HG02885 (cell line): ENCODE results near the gene LIN7A.

Experiments used
- ATAC-seq: cut with Tn5 transposase; IDR thresholded peaks from one replicate; pipeline ENCODE4 v1.9.1; 2021; ENCODE audit warnings: mild to moderate bottlenecking; ENCODE audit not compliant: unreplicated experiment, poor library complexity

The LIN7A gene

DNA sequence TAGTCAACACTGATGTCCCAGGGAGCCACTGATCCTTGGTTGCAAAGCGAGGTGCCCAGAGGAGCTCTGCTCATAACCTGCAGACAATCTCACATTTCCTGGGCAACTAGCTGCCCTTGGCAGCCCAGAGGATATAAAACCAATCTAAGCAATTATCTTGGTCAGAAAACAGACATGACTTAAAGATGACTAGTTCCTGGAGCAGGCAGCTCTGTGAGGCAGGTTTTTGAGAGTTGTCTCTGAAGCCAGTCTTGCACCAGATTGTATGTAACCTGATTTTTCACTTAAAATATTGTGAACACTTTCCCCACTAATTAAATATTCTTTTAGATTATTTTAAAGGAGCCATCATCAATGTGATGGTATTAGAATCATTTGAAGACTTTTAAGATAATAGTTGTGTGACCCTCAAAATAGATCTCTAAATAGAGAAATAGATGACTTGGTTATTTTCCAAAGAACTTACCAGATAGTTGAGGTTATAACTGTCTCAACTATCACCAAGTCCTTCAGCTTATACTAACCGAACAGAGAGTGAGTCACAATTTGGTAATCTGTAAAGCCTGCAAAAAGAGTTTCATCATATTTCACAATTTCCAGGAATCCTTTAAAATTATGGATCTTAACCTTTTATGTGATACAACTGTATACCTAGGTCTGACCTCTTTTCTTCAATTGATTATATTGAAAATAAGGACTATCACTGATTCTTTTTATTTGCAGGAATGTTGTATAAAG is 75.9 kb downstream of the LIN7A start:
- ATAC-seq = no peak

DNA sequence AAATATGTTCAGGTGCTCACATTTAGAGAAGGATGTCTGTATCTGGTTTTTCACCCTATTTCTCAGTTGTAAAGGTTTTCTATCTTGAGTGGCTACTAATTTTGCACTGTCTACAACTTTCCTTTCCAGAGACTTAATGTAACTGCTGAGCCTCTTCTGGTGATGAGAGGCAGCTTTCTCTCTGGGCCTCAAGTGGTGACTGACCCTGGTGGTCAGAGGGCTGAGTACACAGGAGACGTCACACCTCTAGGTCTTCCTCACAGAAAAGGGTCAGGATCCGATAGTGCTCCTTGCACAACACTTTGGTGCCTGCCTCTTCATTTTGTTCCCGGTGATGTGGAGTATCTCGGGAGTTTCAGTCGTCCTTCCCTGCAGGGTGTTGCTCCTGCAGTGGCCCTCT is 76.8 kb downstream of the LIN7A start:
- no peak for ATAC-seq

DNA sequence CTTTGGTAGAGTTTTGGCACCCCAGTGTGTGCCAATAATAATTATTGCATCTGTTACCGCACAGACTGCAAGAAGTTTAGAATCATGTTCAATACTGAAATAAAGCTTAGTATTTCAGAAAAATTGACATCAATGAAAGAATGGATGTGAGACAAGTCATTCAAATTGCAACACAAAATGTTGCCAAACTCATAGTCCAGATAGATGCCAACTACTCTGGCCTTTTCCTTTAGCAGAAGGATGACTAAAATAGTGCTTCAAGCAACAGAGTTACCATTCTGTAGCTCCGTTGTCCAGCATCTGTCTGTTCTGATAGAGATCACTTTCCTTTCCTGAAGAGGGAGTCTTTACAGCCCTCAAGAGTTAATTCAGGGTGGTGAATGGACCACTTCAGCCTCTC is 77.5 kb downstream of the LIN7A start:
- ATAC-seq = no peak

DNA sequence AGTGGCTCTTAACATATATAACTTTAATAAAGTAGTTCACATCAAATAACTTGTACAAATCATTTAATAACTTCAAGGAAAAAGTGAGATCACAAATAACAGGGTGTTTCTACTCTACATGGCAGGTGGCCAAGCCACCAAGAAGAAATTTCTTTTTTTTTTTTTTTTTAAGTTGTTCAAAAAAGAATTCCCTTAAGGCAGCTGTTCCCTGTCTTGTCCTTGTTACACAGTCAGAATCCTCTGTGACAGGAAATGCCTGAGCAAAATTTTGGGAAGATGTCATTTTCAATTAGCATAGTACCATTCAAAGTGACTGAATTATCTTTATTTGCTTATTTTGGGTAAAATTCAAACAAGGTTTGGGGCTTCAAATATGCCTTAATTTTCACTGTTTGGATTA is 79.4 kb downstream of the LIN7A start:
- no peak for ATAC-seq

DNA sequence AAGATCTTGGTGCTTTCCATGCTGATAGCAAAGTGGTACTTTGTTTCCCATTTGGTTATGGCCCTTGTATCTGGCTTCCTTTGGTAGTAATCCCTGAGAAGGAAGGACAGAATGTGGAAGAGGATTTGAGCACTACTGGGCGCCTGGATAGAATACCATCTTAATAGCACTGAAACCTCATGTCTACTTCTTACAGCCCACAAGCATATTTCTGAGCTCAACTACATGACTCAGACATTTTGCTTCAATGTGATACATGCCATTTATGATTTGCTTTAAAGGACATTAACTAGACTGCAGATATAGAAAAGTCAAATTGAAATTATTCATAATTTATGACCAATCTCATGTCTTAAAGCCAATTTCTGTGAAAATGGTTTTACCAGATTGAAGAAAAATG is 80.4 kb downstream of the LIN7A start:
- ATAC-seq = no peak

DNA sequence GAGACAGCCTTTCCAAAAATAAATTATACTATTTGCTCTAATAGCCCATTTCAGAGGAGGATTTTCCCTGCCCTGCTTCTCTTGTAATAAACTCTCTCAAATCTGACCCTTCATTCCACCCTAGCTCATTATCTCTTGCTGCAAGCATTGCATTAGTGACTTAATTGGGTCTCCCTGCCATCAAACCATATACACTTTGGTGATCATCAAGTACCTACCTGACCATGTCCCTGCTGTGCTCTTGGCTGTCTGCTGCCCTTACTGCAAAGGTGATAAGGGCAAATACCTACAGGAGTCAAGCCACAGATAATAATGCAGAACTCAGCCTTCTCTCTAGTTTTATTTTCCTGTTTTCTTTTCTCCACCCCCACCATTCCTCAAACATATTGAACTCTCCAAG is 88.4 kb downstream of the LIN7A start:
- no peak for ATAC-seq

DNA sequence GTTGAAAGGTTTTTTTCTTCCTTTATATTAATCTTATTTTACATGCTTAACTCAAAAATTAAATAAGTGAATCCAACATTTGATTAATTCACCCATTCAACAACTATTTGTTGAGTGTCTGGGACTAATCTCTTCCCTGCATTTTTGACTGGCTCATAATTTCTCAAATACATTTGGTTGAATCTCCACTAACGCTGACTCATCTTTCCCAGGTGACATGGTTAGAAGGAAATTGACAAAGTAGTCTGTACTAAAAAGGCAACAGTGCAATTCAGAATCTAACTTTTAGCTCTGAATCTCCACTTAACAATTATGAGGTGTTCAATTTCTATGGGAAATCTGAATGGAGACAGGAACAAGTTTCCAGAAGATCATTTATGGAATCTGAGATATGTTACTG is 88.9 kb downstream of the LIN7A start:
- ATAC-seq = no peak

DNA sequence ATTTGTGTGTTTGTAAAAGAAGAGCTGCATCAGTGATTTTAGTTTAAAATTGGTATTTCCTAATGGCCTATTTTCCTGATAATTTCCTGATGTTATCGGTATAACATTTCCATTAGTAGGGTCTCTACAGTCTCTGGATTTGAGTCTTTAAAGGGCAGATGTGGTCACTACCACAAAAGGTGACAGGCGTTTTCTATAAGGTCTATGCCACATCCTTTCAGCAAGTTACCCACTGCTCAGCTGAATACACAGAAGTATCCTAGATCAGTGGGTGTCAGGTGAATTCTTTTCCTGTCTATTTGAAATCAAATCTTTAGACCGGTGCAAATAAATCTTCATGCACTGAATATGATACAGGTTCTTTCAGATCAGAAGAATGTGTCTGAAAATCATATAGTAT is 90.2 kb downstream of the LIN7A start:
- ATAC-seq = no peak

DNA sequence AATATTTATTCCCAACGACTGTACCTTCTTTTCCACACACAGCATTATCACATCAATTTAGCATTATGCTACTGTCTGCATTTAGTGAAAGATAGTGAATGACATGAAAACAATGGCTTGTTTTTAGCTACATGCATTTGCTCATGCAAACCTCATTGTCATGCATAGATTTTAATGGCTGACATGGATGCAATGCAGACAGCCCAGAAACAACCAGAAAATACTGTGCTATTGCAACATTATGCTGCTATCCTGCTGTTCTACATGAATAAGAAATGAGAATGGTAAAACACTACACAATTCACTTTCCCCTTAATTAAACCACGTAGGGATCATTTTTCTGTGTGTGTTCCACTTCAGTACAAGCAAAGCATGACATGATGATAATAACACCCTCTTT is 90.8 kb downstream of the LIN7A start:
- ATAC-seq = no peak

DNA sequence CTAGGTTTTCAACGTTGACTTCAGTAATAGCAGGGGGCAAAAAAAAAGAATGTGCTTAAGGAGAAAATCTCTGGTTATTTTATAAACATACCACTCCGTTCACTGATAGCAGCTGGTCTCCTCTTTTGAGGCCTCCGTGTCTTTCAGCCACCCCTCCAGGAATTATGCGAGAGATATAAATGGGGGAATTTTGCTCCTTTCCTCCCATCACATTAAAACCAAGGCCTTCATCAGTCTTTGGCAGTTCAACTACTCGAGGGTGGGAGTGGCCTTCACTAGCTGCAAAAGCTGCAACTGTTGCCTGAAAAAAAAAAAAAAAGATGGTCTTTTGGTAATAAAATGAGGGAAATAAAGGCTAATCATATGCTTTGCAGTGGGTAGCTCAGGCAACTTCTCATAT is 92.1 kb downstream of the LIN7A start:
- ATAC-seq = no peak

DNA sequence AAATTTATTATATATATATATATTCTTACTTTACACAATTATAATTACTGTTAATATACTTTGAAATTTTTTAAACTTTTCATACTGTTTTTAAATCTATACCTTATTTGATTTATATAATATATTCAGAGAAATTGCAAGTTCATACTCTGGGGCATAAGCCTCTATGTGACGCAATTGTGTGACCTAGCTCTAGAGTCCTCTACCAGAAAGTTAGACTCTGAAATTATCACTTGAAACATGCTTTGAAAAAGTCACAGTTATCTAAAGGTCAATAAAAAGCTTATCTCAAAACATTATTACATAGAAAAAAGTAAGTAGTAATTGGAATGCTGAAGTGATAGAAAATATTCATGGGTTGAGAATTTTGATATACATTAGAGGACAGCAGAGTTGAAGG is 93.8 kb downstream of the LIN7A start:
- no peak for ATAC-seq

DNA sequence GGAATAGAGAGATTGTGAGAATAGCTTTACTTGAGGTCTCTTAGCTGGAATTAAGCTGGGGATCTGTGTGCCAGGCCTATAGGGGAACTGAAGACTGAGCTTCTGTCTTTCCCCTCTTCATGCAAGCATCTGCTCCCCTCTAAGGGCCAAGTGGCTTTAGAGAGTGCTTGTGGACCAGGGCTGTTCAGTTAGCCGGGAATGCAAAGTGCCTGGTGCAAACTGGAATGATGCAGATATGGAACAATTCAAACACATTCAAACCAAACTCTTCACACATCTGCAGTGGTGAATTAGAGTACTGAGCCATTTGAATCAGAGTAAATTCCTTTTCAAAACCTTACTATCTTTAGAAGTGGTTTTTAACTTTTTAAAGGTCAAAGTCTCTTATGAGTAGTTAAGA is 99.0 kb downstream of the LIN7A start:
- peak; percentile 68 for ATAC-seq

DNA sequence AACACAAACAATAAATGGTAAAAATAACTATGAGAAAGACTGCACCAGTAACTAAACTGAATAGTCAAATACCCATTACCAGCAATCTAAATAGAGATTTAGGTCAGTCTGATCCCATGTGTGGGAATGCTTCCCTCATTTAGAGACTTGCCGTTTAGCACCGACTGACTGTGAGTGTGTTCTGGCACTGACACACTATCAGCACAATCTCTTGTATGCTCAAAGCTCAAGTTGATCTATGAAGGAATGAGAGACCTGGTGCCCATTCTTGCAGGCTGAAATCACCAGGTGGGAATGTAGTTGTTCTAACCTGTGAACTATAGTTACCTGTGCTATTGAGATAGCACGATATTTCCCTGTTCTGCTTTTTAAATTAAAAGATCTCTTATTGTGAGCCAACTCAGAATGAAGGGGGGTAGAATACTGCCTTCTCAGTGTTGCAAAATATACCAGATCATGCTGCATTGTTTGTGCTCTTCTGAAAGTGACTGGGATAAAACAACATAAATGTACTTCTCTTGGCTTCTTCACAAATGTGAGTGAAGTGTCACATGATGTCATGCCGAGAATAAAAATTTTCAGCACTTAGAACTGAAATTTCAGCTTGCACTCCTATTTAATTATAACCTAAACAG is 99.6 kb downstream of the LIN7A start:
- peak; percentile 27 for ATAC-seq

DNA sequence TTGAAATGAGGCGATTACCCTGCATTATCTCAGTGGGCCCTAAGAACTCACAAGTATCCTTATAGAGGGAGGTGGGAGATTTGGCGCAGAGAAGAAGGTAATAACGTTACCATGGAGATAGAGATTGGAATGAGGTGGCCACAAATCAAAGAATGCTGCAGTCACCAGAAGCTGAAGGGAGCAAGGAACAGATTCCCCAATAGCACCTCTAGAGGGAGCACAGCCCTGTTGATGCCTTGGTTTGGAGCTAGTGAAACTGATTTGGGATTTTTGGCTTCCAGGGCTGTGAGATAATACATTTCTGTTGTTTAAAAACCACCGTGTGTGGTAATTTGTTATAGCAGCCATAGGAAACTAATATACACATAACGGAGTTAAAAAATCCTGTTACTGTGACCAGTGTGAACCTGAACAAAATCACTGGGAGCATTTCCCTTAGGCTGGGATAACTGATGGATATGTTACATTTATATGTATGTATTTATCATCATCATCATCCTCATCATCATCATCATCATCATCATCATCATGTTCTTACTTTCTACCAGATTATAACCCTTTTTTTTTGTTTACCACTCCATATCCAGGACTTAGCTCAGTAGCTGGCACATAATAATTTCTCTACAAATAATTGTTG is 100.3 kb downstream of the LIN7A start:
- peak; percentile 45 for ATAC-seq

DNA sequence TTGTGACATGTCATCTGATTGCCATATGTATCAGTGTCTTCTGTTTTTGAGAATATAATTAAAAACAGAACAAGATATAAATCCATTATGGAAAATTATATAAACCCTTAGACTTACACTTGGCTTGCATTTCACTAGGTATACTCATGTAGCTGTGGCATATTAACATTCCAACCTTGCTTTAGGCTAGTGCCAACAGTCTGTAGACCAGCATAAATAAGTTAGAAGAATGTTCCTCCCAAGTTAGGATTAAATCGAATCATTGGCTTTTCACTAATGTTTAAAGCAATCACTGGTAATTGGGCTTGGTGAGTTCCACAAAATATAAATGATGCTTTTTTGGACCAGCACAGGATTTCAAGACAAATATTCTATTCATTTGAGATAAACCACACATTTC is 103.0 kb downstream of the LIN7A start:
- no peak for ATAC-seq

DNA sequence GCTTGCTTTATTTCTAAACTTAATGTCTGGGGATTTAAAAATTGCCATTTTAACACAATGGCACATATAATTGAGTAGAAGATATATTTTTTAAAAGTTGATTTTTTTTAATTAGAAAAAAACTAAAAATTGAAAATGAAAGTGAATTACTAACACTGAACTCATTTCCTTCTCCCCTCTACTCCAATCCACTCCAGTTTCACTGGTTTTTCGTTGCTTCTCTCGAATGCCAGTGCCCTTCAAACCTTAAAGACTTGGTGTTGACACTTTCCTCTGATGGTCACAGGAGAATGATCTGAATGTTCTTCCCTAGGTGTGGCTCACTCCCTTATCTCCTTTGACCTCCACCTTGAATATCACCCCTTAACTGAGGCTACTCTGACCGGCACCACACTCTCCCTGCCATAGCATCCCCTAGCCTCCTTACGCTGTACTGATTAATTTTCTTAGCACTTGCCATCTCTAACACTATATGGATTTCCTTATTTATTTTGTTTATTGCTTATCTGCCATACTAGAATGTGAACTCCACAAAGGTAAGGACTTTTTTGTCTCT is 107.1 kb downstream of the LIN7A start:
- no peak for ATAC-seq

DNA sequence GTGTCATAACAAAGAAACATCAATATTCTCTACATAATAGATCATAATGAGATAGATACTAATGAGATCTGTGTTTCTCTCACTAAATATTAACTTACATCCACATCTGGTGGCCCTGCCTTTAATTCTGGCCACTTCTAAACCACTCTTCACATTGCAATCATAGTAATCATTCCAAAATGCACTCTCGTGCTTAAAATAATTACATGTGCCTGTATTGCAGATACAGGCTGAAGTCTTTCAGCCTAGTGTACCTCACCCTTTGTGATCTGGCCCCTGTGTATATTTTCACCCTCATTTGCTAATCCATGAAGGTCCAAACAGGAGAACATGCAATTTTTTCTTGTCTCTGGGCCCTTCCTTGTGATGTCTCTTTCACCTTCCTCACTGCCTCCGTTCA is 108.0 kb downstream of the LIN7A start:
- no peak for ATAC-seq

DNA sequence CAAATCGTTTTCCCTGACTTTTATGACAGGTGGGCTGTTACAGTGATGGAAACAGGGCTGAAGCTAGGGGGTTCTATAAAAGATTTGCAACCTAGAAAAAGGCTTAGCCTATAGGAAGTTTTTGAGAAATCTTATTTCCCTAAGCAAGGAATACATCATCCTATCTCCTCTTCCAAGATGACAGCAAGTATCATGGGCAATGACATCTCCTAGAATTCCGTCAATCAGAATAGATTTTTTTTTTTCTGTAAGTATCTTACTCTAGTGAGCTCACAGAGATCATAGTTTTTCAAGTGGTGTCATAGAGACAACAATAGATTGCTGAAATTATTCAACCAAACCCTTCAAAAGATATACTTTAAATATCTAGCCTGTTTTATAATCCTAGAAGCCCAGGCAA is 112.2 kb downstream of the LIN7A start:
- ATAC-seq = no peak

DNA sequence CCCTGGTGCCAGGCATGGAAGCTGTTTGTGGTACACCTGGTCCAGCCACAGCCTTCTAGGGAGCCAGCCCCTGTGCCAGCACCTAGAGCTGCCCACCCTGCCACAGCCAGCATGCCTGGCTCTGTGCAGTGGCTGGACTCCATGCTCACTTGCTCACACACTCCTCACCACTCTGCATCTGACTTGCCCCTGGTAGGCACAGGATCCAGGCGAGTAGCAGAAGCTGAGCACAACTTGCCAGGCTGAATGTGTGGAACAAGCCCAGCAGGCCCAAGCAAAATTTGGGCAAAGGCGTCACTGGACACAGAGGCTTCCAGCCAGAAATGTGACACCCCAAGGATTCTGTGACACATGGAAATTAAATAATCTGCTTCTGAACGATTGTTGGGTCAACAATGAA is 114.3 kb downstream of the LIN7A start:
- ATAC-seq = no peak

DNA sequence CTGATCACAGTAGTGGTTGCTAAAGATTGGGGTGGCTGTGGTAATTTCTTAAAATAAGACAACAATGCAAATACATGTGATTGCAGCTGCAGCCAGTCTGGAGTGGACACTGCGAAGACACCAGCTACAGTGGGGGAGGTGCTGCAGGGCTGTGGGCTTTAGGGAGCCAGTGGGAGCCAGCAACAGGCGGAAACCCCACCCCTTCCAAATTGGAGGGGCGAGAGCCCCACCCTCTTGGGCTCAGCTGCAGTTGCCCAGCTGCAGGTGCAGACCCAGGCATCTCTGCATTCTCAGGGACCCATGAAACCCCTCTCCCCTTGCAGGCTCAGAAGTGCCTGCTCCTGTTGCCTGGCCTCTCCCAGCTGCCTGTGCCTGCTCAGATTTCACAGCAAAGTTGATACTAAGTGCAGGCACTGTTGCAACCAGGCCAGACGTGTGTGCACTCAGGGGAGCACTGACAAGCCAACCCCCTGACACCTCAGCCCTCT is 116.2 kb downstream of the LIN7A start:
- peak; percentile 50 for ATAC-seq

DNA sequence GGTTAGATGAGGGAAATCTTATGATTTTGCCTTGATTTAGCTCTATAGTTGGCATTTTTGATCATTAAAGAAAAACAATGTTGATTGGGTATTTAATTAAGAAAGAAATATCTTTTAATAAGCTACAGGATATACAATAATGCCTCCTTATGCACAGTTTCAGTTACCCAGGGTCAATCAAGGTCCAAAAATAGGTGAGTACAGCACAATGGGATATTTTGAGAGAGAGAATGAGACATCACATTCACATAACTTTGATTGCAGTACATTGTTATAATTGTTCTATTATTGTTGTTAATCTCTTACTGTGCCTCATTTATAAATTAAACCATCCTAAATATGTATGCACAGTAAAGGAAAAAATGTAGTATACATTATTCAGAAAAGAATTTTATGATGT is 118.9 kb downstream of the LIN7A start:
- ATAC-seq = no peak
